ENCODE data around the gene ENTPD2.

Gene ENTPD2

DNA sequence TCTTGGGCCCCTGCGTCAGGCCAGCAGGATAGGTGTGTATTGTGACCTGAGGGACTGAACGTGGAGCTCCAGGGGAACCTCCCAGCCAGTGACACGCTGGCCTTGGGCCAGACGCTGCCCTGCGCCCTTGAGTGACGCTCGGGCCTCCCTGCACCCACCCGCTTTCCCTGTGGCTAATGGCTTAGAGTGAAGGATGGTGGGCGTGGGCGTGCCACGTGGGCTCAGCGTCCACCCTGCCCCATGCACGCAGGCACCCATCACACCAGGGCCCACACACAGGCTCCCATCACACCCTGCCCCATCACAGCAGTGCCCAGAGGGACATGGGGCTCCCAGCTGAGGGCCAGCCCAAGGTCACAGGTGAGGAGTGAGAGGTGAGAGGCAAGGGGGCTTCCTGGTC lies 16.8 kb downstream of the ENTPD2 start:
- ChIA-PET POLR2A (interaction anchor here (0.6 to 3.0 kb wide), 2 partner anchors 83 to 88 kb away, joined by 3 to 14 read pairs; no protein-coding TSS in a partner anchor), CTCF (interaction anchor here (0.6 to 1.6 kb wide), 2 partner anchors 28 to 89 kb away, joined by 3 to 7 read pairs; no protein-coding TSS in a partner anchor)
- DNase-seq (ENCODE audit: extremely low spot score), result no peak
- TF ChIP-seq SUZ12 (IDR thresholded peaks at IDR 0.05), result no peak
- no peak for TF ChIP-seq L3MBTL2 (conservative IDR thresholded peaks at IDR 0.05)
- TF ChIP-seq, protein P1, sequence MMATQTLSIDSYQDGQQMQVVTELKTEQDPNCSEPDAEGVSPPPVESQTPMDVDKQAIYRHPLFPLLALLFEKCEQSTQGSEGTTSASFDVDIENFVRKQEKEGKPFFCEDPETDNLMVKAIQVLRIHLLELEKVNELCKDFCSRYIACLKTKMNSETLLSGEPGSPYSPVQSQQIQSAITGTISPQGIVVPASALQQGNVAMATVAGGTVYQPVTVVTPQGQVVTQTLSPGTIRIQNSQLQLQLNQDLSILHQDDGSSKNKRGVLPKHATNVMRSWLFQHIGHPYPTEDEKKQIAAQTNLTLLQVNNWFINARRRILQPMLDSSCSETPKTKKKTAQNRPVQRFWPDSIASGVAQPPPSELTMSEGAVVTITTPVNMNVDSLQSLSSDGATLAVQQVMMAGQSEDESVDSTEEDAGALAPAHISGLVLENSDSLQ (IDR thresholded peaks at IDR 0.05), result no peak
- no peak for TF ChIP-seq TARDBP (IDR thresholded peaks at IDR 0.05)
- TF ChIP-seq FOXK2 (IDR thresholded peaks at IDR 0.05), result no peak
- no peak for TF ChIP-seq FOXA1 (IDR thresholded peaks at IDR 0.05)
- TF ChIP-seq CTBP1 (IDR thresholded peaks at IDR 0.05; ENCODE audit: borderline replicate concordance), result no peak
- no peak for TF ChIP-seq NFRKB (IDR thresholded peaks at IDR 0.05)
- no peak for TF ChIP-seq ELF4 (IDR thresholded peaks at IDR 0.05)
- TF ChIP-seq HDGF (IDR thresholded peaks at IDR 0.05; ENCODE audit: borderline replicate concordance), result no peak
- TF ChIP-seq SP1 (IDR thresholded peaks at IDR 0.05), result no peak
- no peak for TF ChIP-seq ZNF384 (IDR thresholded peaks at IDR 0.05)
- no peak for TF ChIP-seq ARNT (IDR thresholded peaks at IDR 0.05)
- TF ChIP-seq FOXM1 (IDR thresholded peaks at IDR 0.05; ENCODE audit: borderline replicate concordance), result no peak
- TF ChIP-seq BHLHE40 (IDR thresholded peaks at IDR 0.05; ENCODE audit: borderline replicate concordance), result no peak
- no peak for TF ChIP-seq LEF1 (IDR thresholded peaks at IDR 0.05; ENCODE audit: borderline replicate concordance)

- POLR2A ChIA-PET, result interaction anchor here (3.0 kb wide), 1 partner anchor 87 kb away, joined by 14 read pairs; no protein-coding TSS in a partner anchor
- TF ChIP-seq ARNT (IDR thresholded peaks at IDR 0.05), result no peak
- TF ChIP-seq LEF1 (IDR thresholded peaks at IDR 0.05; ENCODE audit: borderline replicate concordance), result no peak
- TF ChIP-seq TARDBP (IDR thresholded peaks at IDR 0.05), result no peak
- TF ChIP-seq SP1 (IDR thresholded peaks at IDR 0.05), result no peak
- TF ChIP-seq, protein P1 (IDR thresholded peaks at IDR 0.05), result no peak
- TF ChIP-seq FOXM1 (IDR thresholded peaks at IDR 0.05; ENCODE audit: borderline replicate concordance), result no peak
- no peak for TF ChIP-seq CTBP1 (IDR thresholded peaks at IDR 0.05; ENCODE audit: borderline replicate concordance)
- no peak for TF ChIP-seq NFRKB (IDR thresholded peaks at IDR 0.05)
- TF ChIP-seq ELF4 (IDR thresholded peaks at IDR 0.05), result no peak
- TF ChIP-seq FOXK2 (IDR thresholded peaks at IDR 0.05), result no peak
- TF ChIP-seq FOXA1 (IDR thresholded peaks at IDR 0.05), result no peak
- TF ChIP-seq HDGF (IDR thresholded peaks at IDR 0.05; ENCODE audit: borderline replicate concordance), result no peak
- TF ChIP-seq BHLHE40 (IDR thresholded peaks at IDR 0.05; ENCODE audit: borderline replicate concordance), result no peak
- no peak for TF ChIP-seq ZNF384 (IDR thresholded peaks at IDR 0.05)
- no peak for TF ChIP-seq SUZ12 (IDR thresholded peaks at IDR 0.05)
- TF ChIP-seq L3MBTL2 (conservative IDR thresholded peaks at IDR 0.05), result no peak
- no peak for DNase-seq (ENCODE audit: extremely low spot score)
- CTCF ChIA-PET, result interaction anchor here (0.5 to 2.5 kb wide), 11 partner anchors 8 to 181 kb away, joined by 3 to 45 read pairs (median 4); partner anchors contain the start of gene NPDC1
Observed at GRCh38 chr9:137035937-137036336, 17.9 kb downstream of the ENTPD2 start.

DNA sequence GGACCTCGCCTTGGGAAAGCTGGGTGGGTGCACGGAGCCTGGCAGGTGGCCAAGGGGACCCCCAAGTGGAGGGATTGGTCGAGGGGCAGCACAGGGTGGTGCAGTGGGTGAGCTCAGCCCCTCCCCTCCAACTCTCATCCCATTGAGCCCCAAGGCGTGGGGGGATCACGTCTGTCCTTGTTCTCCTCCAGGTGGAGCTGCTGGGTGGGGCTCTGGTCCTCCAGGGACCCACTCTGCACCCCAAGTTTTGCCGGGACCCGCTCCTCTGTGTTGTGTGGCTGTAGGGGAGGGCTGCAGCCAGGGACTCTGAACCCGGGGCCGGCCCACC lies 18.4 kb downstream of the ENTPD2 start:
- ChIA-PET CTCF (interaction anchor here (0.5 to 2.5 kb wide), 17 partner anchors 9 to 249 kb away, joined by 3 to 45 read pairs (median 4); partner anchors contain the start of genes AJM1 and NPDC1), POLR2A (interaction anchor here (0.9 to 3.0 kb wide), 4 partner anchors 42 to 138 kb away, joined by 3 to 14 read pairs (median 3); partner anchors contain the start of gene MAN1B1)
- no peak for TF ChIP-seq CTBP1 (IDR thresholded peaks at IDR 0.05; ENCODE audit: borderline replicate concordance)
- no peak for TF ChIP-seq FOXK2 (IDR thresholded peaks at IDR 0.05)
- TF ChIP-seq LEF1 (IDR thresholded peaks at IDR 0.05; ENCODE audit: borderline replicate concordance), result no peak
- TF ChIP-seq NFRKB (IDR thresholded peaks at IDR 0.05), result no peak
- TF ChIP-seq FOXA1 (IDR thresholded peaks at IDR 0.05), result no peak
- no peak for TF ChIP-seq L3MBTL2 (conservative IDR thresholded peaks at IDR 0.05)
- no peak for TF ChIP-seq TARDBP (IDR thresholded peaks at IDR 0.05)
- TF ChIP-seq BHLHE40 (IDR thresholded peaks at IDR 0.05; ENCODE audit: borderline replicate concordance), result no peak
- TF ChIP-seq FOXM1 (IDR thresholded peaks at IDR 0.05; ENCODE audit: borderline replicate concordance), result no peak
- no peak for TF ChIP-seq SP1 (IDR thresholded peaks at IDR 0.05)
- no peak for TF ChIP-seq ARNT (IDR thresholded peaks at IDR 0.05)
- TF ChIP-seq, protein P1 (IDR thresholded peaks at IDR 0.05), result no peak
- no peak for TF ChIP-seq HDGF (IDR thresholded peaks at IDR 0.05; ENCODE audit: borderline replicate concordance)
- TF ChIP-seq ZNF384 (IDR thresholded peaks at IDR 0.05), result no peak
- TF ChIP-seq ELF4 (IDR thresholded peaks at IDR 0.05), result no peak
- no peak for TF ChIP-seq SUZ12 (IDR thresholded peaks at IDR 0.05)
- DNase-seq (ENCODE audit: extremely low spot score), result no peak

- peak; percentile 90 for DNase-seq (ENCODE audit: extremely low spot score)
- POLR2A ChIA-PET, result interaction anchor here (0.9 to 3.0 kb wide), 4 partner anchors 42 to 137 kb away, joined by 3 to 14 read pairs (median 3); partner anchors contain the start of gene MAN1B1
- CTCF ChIA-PET, result interaction anchor here (0.6 to 2.5 kb wide), 16 partner anchors 9 to 248 kb away, joined by 3 to 45 read pairs (median 4); partner anchors contain the start of genes AJM1 and NPDC1
- TF ChIP-seq BHLHE40 (IDR thresholded peaks at IDR 0.05; ENCODE audit: borderline replicate concordance) (no peak), FOXK2 (IDR thresholded peaks at IDR 0.05) (no peak), HDGF (IDR thresholded peaks at IDR 0.05; ENCODE audit: borderline replicate concordance) (no peak), SP1 (IDR thresholded peaks at IDR 0.05) (no peak), ZNF384 (IDR thresholded peaks at IDR 0.05) (no peak), FOXA1 (IDR thresholded peaks at IDR 0.05) (no peak), CTBP1 (IDR thresholded peaks at IDR 0.05; ENCODE audit: borderline replicate concordance) (no peak), SUZ12 (IDR thresholded peaks at IDR 0.05) (no peak), ELF4 (IDR thresholded peaks at IDR 0.05) (no peak), NFRKB (IDR thresholded peaks at IDR 0.05) (no peak), TARDBP (IDR thresholded peaks at IDR 0.05) (no peak), ARNT (IDR thresholded peaks at IDR 0.05) (no peak), LEF1 (IDR thresholded peaks at IDR 0.05; ENCODE audit: borderline replicate concordance) (no peak), L3MBTL2 (conservative IDR thresholded peaks at IDR 0.05) (no peak), FOXM1 (IDR thresholded peaks at IDR 0.05; ENCODE audit: borderline replicate concordance) (no peak)
- TF ChIP-seq, protein P1 (IDR thresholded peaks at IDR 0.05), result no peak
Observed at GRCh38 chr9:137034709-137035506, 19.0 kb downstream of the ENTPD2 start.

All from HEK293T (cell line).